Measurements from ENCODE around the gene SCARF2.

DNA sequence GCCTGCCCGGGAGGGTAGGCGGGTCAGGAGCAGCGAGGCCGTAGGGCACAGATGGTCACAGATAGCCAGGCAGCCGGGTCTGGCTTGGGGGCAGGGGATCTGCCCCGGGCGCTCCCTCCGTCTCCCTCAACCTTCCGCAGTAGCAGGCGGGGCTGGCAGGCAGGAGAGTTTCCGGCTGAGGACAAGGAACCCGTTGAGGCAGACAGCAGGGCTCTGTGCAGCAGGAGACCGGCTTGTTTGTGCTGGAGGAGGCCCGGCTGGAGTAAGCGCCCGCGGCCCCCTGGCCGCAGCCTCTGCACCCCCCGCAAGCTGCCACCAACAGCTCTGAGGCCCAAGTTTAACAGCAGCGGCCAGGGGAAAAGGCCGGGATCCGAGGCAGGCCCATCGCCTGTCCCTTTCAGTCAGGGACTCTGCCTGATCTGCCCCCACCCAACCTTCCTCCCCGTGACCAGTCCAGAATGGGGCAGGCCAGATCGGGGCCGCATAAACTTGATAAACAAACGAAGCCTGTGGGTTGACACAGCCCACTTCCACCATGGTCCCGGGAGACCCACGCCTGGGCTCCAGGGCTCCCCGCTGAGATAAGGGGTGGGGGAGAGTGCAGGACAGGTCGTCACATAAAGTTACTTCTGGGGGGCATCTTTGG, 13.6 kb downstream of the SCARF2 start:
- no peak for TF ChIP-seq POLR2AphosphoS5 (IDR thresholded peaks at IDR 0.05)
- TF ChIP-seq, protein P1, sequence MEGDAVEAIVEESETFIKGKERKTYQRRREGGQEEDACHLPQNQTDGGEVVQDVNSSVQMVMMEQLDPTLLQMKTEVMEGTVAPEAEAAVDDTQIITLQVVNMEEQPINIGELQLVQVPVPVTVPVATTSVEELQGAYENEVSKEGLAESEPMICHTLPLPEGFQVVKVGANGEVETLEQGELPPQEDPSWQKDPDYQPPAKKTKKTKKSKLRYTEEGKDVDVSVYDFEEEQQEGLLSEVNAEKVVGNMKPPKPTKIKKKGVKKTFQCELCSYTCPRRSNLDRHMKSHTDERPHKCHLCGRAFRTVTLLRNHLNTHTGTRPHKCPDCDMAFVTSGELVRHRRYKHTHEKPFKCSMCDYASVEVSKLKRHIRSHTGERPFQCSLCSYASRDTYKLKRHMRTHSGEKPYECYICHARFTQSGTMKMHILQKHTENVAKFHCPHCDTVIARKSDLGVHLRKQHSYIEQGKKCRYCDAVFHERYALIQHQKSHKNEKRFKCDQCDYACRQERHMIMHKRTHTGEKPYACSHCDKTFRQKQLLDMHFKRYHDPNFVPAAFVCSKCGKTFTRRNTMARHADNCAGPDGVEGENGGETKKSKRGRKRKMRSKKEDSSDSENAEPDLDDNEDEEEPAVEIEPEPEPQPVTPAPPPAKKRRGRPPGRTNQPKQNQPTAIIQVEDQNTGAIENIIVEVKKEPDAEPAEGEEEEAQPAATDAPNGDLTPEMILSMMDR (IDR thresholded peaks at IDR 0.05), result no peak

Measured in prostate gland (tissue), 2 donors.